Activated naive CD4-positive, alpha-beta T cell treated with anti-CD3 and anti-CD28 coated beads, Interleukin-2, amount 50 U/mL, for 72 hours (primary cell): ENCODE measurements around the gene LRRC56. TPM values are rescaled to one million over a fixed set of nuclear protein-coding genes. Genes with fewer than 3 reads are reported as not detected.

ENCODE experiments used
- ATAC-seq, 2 donors: fragments of 150-1000 bp; cut with Tn5 transposase; 2 replicates each; pipeline ENCODE4 v1.10.0; 2021; ENCODE audit warnings: mild to moderate bottlenecking in 2 of 2, moderate library complexity in 2 of 2
- DNase-seq, 2 donors: peaks; one replicate each; pipeline ENCODE4 v3.0.0; 2021 to 2022; ENCODE audit warnings: low spot score in 2 of 2
- H3K27ac Mint-ChIP-seq, 2 donors: one replicate each; pipeline ENCODE4 v1.8.0; 2022; ENCODE audit warnings: mild to moderate bottlenecking in 2 of 2, mixed read lengths in 2 of 2
- H3K36me3 Mint-ChIP-seq, 2 donors: one replicate each; pipeline ENCODE4 v1.8.0; 2022; ENCODE audit warnings: mixed read lengths in 2 of 2
- H3K9me3 Mint-ChIP-seq, 2 donors: one replicate each; pipeline ENCODE4 v1.8.0; 2022; ENCODE audit warnings: mixed read lengths in 2 of 2
- total RNA-seq, 2 donors: library from RNA; stranded (reverse); gene quantifications; one replicate each; pipeline ENCODE4 v1.2.3, GENCODE V29; 2022

The LRRC56 gene
- total RNA-seq, 2 donors from 2014 or later, result 1.7 to 2.8 TPM

DNA sequence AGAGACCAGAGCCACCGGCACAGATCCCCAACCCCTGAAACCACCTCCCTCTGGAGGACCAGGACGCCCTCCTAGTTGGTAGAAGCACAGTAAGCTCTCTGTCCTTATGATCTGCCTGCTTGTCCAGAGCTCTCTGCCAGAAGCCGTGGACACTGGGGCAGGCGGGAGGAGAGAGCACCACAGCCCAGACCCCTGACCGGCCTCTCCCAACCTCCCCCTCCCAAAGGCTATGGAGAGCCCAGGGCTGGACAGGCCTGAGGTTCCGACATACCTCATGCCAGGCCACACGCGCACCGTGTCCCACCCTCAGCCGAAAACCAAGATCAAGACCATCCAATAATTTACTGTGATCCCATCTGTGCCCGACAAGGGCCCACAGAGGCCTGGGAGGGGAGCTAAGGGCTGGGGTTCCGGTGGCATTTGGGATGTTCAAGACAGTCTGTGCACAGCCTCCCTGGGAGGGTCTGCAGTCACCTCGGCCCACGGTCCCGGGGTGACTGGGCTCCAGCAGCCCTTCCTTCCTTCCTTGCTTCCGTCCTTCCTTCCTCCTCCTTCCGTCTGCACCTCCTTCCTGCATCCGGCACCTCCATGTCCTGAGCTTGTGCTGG, 5.3 kb upstream of the LRRC56 start:
- Mint-ChIP-seq H3K27ac (no peak overlapping the region), H3K9me3 (no peaks in the 10 kb centered on the region), H3K36me3 (no peaks in the 10 kb centered on the region)
- DNase-seq, result no peak
- ATAC-seq, result no peak

DNA sequence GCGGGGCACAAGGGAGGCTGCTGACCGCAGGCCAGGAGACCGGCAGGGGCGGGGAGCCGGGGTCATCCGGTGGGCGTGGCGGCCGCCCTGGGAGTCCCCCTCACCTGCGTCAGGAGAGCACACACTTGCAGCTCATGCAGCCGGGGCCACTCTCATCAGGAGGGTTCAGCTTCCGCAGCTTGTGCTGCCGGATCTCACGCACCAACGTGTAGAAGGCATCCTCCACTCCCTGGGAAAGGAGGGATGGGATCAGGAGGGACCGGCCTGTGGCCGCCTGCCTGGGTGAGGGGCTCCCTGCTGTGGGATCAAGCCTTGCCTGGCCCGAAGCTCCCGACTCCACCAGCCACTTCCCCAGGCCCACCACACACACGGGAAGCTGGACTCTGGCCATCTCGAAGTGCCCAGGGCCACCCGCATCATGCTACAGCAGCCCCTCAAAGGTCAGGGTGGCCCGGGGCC, 4.8 kb upstream of the LRRC56 start:
- DNase-seq, result no peak
- H3K9me3 Mint-ChIP-seq, result no peaks in the 10 kb centered on the region
- no peak overlapping the region for H3K27ac Mint-ChIP-seq
- ATAC-seq, result no peak
- no peaks in the 10 kb centered on the region for H3K36me3 Mint-ChIP-seq

DNA sequence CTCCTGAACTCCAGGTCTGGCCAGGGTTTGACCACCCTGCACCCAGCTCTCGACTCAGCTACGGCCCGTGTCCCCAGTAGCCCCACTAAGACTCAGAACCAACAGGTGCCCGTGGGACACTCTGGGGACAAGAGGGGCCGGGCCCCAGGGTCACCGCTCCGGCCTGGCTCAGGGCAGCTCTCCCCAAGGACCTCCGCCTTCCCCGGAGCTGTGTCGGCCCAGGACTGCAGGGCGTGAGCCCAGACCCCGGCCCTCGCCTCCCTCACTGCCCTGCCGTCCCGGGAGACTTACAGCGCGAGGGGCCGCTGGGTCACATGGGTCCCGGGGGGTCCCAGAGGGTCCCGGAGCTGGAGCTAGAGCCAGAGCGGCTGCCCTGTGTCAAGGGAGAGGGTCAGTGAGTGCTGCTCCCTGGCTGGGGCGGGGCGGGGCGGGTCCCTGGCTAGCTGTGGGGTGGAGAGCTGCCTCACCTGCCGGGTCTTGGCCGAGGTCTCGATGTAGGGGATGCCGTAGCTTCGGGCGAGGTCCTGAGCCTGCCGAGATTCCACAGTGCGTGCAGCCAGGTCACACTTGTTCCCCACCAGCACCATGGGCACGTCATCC, 4.2 kb upstream of the LRRC56 start:
- Mint-ChIP-seq H3K9me3 (no peaks in the 10 kb centered on the region), H3K27ac (no peak overlapping the region), H3K36me3 (no peaks in the 10 kb centered on the region)
- no peak for DNase-seq
- no peak for ATAC-seq

DNA sequence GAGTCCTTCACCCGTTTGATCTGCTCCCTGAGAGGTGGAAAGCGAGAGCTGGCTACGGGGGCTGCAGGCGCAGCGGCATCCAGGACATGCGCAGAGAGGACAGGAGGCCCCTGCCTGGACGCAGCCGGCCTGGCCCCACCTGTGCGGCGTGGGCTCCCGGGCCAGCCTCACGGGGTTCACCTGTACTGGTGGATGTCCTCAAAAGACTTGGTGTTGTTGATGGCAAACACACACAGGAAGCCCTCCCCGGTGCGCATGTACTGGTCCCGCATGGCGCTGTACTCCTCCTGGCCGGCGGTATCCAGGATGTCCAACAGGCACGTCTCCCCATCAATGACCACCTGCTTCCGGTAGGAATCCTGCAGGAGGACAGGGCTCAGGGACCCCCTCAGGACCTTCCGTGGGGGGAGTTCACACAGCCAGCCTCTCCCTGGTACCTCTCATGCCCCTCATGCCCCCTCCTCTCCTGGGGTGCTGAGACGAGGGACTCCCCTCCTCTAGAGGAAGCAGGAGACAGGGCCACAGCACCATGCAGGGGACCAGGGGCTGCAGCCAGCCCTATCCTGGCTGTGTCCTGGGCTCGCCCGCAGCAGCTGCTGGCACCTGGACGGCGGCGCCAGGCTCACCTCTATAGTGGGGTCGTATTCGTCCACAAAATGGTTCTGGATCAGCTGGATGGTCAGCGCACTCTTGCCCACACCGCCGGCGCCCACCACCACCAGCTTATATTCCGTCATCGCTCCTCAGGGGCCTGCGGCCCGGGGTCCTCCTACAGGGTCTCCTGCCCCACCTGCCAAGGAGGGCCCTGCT, 3.5 kb upstream of the LRRC56 start:
- no peaks in the 10 kb centered on the region for H3K9me3 Mint-ChIP-seq
- H3K27ac Mint-ChIP-seq, result no peak overlapping the region
- no peaks in the 10 kb centered on the region for H3K36me3 Mint-ChIP-seq
- DNase-seq (no peak), ATAC-seq (no peak)

DNA sequence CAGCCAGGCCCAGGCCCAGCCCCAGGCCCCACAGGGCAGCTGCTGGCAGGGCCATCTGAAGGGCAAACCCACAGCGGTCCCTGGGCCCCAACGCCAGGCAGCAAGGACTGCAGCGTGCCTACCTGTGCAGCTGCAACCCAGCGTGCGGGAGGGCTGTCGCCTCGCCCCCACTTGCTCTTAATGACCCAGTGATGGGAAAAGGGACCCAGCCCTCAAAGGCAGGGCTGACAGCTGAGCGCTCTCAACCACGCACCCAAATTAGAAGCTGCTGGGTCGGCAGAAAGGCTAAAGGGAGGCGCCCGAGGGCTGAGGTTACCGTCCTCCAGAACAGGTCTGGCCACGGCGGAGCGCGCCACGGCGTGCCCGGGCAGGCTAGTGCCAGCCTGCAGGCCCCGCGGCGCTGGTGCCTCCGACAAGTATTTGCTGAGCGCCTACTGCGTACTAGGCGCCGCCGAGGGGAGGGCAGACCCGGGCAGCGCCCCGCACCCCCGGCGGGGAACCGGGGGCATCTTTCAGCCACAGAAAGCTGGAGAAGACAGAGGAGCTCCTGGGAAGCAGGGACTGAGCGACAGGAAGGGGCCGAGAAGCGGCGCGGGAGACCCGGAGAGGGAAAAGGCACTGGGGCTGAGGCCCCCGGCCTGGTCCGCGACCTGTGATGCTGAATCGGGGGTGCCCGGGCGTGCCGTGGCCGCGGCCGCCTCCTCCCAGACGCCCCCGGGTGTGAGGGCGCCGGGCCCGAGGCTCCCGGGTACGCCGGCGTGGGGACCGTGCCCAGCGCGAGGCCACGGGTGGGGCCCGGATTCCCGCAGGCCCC, 2.7 kb upstream of the LRRC56 start:
- DNase-seq, result peak; percentile 51 to 62
- no peaks in the 10 kb centered on the region for H3K36me3 Mint-ChIP-seq
- peak overlapping the region in 1 of 2 donors; percentile 86 for H3K27ac Mint-ChIP-seq
- peak in 1 of 2 donors; percentile 0 for ATAC-seq
- no peaks in the 10 kb centered on the region for H3K9me3 Mint-ChIP-seq

DNA sequence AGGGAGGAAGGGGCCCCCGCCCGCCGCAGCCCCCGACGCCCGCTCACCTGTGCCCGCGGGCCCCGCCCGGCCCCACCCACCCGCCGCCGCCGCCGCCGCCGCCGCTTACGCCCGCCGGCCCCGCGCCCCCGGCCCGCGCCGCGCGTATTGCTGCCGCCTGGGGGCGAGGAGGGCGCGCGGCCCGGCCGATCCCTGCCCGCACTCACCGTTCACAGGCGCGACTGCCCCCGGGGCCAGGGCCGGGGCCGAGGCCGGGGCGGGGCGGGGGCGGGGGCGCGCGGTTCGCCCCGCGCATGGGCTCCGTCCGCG, 2.2 kb upstream of the LRRC56 start:
- DNase-seq (no peak), ATAC-seq (no peak)
- Mint-ChIP-seq H3K36me3 (no peaks in the 10 kb centered on the region), H3K9me3 (no peaks in the 10 kb centered on the region), H3K27ac (no peak overlapping the region)

DNA sequence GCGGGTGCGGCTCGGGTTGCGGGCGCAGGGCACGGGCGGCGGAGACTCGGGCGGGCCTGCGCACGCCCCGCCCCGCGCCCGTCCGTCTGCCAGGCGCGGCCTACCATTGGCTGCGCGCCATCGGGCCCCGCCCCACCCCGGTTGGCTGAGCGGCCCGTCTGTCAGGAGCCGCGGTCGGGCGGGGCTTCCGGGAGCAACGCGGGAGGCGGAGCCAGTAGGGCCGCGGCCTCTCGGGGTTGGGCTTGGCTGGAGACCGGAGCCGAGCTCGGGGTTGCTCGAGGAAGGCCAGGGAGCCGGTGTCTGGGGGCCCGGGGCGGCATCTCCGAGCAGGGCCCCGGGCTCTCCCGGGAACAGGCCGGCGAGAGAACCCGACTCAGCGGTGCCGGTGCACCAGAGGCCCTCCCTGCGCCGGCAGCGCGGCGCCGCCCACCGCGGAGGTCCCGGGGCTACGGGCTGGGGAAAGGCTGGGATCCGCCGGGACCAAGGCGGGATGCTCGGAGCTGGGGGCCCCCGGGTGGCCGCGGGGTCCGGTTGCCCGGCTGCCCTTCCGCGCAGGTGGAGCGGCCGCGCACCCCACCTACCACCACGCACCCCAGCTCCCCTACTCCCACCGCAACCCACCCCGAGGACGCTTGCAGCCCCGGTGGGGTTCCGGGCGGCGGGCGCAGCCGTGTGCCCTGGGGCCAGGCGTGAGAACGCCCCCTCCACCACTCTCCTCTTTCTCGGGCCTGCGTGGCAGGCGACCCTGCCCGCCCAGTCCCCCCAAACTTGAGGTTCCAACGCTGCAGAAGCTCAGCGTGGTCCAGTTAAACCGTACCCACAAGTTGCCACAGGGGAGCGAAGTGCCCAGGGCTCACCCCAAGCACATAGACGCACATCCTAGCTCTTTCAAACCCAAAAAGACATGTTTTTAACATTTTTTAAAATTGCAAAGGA, 1.5 kb upstream of the LRRC56 start, which contains the start of gene HRAS:
Gene HRAS (minus strand): TSS at position 58 of the 936 bp plus-strand sequence.
- Mint-ChIP-seq H3K36me3 (no peaks in the 10 kb centered on the region), H3K27ac (peak within 1 kb of the TSS; percentile 85 to 88), H3K9me3 (no peaks in the 10 kb centered on the region)
- DNase-seq (peak; percentile 97 to 99), ATAC-seq (peak; percentile 89 to 91)

DNA sequence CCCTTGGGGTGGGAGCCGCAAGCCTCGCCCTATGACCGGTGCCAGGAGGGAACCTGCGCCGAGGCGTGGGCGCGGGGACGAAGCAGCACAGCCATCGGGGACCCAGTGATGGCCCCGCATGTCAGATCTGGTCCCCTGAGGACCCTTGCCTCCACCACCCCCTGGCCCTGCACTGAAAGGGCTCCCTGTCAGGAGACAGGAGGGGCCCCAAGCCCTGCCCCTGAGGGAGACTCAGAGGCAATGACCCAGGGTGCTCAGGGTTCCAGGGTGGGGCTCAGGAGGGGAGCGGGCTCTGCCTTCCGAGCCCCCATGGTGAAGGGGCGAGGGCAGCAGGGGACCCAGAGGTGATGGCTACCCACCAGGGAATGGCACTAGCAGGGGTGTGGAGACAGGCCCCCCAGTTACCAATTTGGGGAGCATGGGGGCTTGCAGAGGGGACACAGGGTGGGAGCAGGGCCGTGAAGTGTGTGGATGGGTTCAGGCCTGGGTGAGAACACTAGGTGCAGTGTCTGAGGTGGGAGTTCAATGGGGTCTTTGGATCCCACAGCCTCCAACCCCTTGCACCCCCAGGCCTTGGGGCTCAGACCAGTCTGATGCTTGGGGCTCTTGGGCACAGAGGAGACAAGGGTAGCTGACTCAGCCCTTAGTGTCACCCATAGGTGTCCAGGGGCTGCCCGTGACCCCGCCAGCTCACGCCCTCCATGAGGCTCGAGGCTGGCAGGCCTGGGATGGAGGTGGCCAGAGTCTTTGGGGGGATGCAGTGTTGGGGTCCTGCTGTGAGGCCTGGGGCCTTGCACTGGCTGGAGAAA, 499 bp downstream of the LRRC56 start:
- DNase-seq, result peak in 1 of 2 donors; percentile 57
- Mint-ChIP-seq H3K36me3 (no peaks in the 10 kb centered on the region), H3K9me3 (no peaks in the 10 kb centered on the region), H3K27ac (peak overlapping the region in 1 of 2 donors; percentile 85)
- ATAC-seq, result no peak

DNA sequence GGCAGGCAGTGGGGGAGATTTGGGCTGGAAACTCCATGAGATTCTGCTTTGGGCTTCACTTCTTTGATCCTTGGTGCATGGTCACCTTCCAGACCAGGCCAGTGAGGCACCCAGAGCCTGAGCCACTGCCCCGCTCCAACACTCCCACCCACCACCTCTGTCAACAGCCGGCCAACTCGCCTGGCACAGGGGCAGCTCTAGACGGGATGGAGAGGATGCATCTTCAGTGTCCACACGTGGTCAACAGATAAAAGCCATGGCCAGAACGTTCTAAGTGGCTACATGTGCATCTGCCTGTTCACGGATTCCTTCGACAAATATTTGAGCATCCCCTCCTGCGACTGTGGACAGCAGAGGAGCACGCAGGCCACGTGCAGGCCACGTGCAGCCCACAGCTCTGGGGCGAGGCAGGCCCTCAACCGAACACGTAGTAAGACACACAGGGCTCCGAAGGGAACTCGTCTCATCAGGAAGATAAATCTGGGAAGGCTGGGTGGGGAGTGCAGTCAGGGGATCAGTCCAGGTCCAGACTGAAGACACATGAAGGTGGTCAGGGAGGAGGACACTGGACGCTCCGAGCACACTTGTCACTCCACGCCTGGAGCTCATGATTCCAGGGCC, 1.2 kb downstream of the LRRC56 start:
- Mint-ChIP-seq H3K36me3 (no peaks in the 10 kb centered on the region), H3K9me3 (no peaks in the 10 kb centered on the region), H3K27ac (peak overlapping the region in 1 of 2 donors; percentile 85)
- DNase-seq (no peak), ATAC-seq (no peak)

DNA sequence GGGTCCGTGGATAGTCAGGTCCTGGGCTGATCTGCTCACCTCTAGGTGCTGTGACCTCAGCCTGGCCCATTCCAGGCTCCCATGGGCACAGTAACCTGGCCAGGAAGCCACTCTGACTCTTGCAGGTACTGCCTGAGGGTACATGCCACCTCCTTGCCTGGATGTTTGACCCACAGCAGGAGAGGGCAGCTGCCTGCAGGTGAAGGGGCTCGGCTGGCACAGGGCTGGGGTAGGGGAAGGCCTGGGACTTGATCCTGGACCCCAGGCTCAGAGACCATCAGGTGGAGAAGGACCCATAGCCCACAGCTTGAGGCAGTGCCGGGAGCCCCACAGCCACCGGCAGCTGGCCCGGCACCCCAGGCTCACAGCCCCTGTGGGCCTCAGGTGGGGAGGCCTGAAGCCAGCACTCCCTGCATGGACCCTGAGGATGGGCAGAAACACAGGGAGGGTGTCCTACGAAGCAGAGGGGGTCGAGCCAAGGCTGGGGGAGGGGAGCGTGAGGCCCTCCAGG, 2.7 kb downstream of the LRRC56 start:
- H3K36me3 Mint-ChIP-seq, result no peaks in the 10 kb centered on the region
- no peaks in the 10 kb centered on the region for H3K9me3 Mint-ChIP-seq
- ATAC-seq, result no peak
- peak in 1 of 2 donors; percentile 54 for DNase-seq
- no peak overlapping the region for H3K27ac Mint-ChIP-seq

DNA sequence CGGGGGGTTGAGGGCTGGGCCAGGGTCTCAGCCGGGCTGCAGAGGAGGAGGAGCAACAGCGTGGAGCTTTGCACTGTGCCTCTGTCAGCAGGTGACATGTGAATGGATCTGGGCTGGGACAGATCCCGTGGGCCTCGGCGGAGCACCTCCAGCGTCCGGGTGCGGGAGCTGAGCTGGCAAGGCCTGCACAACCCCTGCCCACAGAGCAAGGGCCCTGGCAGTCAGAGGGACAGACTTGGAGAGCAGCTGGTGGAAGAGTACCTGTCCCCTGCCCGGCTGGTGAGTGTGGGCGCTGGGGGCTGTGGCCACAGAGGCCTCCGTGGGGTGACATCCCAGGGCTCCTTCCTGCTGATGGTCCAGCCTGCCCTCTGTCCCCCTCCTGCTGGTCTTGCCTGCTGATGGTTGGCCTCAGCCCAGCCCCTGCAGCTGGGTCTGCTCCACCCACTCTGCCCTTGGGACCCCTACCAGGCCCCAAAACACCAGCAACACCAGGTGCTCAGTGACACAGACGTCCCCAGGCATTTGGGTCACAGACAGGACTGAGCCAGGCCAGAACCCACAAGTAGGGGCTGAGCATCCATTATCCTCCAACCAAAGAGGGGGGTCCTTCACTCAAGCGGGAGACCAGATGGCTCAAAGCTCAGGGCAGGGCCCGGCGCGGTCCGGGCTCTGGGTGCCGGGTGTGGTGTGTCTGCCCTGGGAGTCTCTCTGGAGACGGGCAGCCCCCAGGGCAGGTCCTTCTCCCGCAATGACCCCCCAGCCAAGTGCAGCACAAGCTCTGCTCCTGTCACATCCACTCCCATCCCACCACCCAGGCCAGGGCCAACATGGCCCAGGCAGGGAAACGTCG, 3.5 kb downstream of the LRRC56 start:
- ATAC-seq (no peak), DNase-seq (no peak)
- no peak overlapping the region for H3K27ac Mint-ChIP-seq
- no peaks in the 10 kb centered on the region for H3K36me3 Mint-ChIP-seq
- no peaks in the 10 kb centered on the region for H3K9me3 Mint-ChIP-seq

DNA sequence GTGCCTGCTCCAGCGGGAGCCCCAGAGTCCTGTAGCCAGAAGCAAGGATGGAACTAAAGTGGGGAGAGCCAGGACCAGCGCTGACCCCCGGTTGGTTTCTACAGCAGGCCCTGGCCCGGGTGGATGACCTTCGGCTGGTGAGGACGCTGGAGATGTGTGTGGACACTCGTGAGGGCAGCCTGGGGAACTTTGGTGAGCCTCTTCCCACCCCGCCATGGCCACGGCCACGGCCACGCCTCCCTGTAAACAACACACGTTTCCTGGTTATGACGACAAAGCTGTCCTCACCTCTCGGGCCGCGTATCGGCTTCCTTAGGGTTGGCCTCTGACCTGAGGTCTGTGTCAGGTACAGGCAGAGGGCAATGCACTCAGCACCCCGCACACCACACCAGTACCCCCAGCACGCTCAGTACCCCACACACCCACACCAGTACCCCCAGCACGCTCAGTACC, 4.1 kb downstream of the LRRC56 start:
- DNase-seq, result no peak
- no peak for ATAC-seq
- Mint-ChIP-seq H3K27ac (no peak overlapping the region), H3K9me3 (no peaks in the 10 kb centered on the region), H3K36me3 (no peaks in the 10 kb centered on the region)

DNA sequence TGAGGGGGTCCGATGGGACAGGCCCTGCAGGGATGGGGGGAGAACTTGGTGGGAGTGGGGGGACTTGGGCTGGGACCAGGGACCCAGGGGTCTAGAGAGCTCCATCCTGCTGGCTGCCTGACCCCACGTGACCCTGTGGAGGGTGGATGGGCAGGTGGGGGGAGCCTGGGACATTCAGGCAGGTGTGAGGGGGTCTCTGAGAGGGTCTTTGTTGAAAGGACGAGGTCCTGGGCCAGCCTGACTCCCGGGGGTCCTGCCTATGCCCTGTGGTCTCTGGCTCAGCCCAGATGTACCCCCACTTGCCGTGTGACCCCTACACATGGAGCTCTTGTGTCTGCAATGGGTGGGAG, 7.5 kb downstream of the LRRC56 start:
- Mint-ChIP-seq H3K36me3 (no peaks in the 10 kb centered on the region), H3K9me3 (no peaks in the 10 kb centered on the region), H3K27ac (no peak overlapping the region)
- DNase-seq, result no peak
- ATAC-seq, result no peak

DNA sequence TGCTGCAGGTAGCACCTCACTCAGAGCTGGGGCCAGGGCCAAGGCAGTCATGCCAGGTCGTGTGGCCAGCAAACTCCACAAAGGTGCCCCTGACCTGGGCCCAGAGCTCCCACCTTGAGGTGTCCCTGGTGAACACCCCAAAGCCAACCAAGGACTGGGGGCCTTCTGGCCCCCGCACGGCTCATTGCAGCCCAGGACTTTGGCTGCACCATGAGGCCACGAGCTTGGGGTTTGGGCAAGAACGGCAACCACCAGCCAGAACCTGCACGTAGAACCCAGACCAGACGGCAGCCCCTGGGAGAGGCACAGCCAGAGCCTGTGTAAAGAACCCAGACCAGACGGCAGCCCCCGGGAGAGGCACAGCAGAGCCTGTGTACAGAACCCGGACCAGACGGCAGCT, 7.8 kb downstream of the LRRC56 start:
- Mint-ChIP-seq H3K9me3 (no peaks in the 10 kb centered on the region), H3K27ac (no peak overlapping the region), H3K36me3 (no peaks in the 10 kb centered on the region)
- no peak for DNase-seq
- ATAC-seq, result no peak
